ENCODE data around the gene TADA2A. TPM values are rescaled to one million over a fixed set of nuclear protein-coding genes. Genes with fewer than 3 reads are reported as not detected.
A peak's percentile ranks its signal among the peaks of the same experiment; 100 is the strongest.

The TADA2A gene
- total and polyA plus RNA-seq, 2 of the 8 experiments (the other 6 are each of a cell fraction or from before 2014, with no cell fraction given) = 8.4 to 18.5 TPM

- TF ChIP-seq, protein P1, sequence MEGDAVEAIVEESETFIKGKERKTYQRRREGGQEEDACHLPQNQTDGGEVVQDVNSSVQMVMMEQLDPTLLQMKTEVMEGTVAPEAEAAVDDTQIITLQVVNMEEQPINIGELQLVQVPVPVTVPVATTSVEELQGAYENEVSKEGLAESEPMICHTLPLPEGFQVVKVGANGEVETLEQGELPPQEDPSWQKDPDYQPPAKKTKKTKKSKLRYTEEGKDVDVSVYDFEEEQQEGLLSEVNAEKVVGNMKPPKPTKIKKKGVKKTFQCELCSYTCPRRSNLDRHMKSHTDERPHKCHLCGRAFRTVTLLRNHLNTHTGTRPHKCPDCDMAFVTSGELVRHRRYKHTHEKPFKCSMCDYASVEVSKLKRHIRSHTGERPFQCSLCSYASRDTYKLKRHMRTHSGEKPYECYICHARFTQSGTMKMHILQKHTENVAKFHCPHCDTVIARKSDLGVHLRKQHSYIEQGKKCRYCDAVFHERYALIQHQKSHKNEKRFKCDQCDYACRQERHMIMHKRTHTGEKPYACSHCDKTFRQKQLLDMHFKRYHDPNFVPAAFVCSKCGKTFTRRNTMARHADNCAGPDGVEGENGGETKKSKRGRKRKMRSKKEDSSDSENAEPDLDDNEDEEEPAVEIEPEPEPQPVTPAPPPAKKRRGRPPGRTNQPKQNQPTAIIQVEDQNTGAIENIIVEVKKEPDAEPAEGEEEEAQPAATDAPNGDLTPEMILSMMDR (IDR thresholded peaks at IDR 0.05; ENCODE audit: control extremely low read depth in 1 of 3, insufficient read depth in 1 of 3, low read depth in 1 of 3, low read length in 3 of 3) = 0 out of 4 replicates have a peak, but pooled peaks of 1 of the 3 experiments have one; percentile 2
- TF ChIP-seq GABPA (IDR thresholded peaks at IDR 0.05; ENCODE audit: borderline replicate concordance, insufficient read depth, low read length) (no peak), POLR2AphosphoS5 (IDR thresholded peaks at IDR 0.05; ENCODE audit: low read depth, low read length) (peak; percentile 20; the same call in 1 of the 2 replicates), HDAC2 (IDR thresholded peaks at IDR 0.05; ENCODE audit: borderline replicate concordance in 1 of 2, low read depth in 2 of 2, low read length in 2 of 2) (peak; percentile 57 to 85; a peak in 3 of 4 replicates), GTF2F1 (IDR thresholded peaks at IDR 0.05; ENCODE audit: borderline replicate concordance, low read depth, low read length) (no peak), TAF7 (optimal IDR thresholded peaks at IDR 0.05; ENCODE audit: borderline replicate concordance, low read depth, low read length) (peak; percentile 7), EGR1 (IDR thresholded peaks at IDR 0.05; ENCODE audit: borderline replicate concordance, low read depth, low read length) (peak; percentile 8; the same call in 1 of the 2 replicates), EP300 (IDR thresholded peaks at IDR 0.05; ENCODE audit: borderline replicate concordance in 1 of 2, low read depth in 2 of 2, low read length in 2 of 2) (no peak), SIN3A (conservative IDR thresholded peaks at IDR 0.05 in 1 of 2, IDR thresholded peaks at IDR 0.05 in 1 of 2; ENCODE audit: low read depth in 1 of 2, low read length in 2 of 2) (no peak; a peak in 2 of 4 replicates), ASH2L (IDR thresholded peaks at IDR 0.05; ENCODE audit: low read length) (peak; percentile 56), MAX (IDR thresholded peaks at IDR 0.05) (peak; percentile 55; the same call in 1 of the 2 replicates)
These were observed 82.7 kb downstream of the TADA2A start, which contains the start of gene DUSP14 (continued) for GRCh38 chr17:37489197-37490001.
